Calu3 (cell line): Measurements from ENCODE around the gene PPP1R3G. TPM values are rescaled to one million over a fixed set of nuclear protein-coding genes. Genes with fewer than 3 reads are reported as not detected.

Experiments
- BruUV-seq: library from RNA; stranded (reverse); fragments of 400-500 nt; replicated peaks from 2 replicates; lab custom pipeline; 2021; lab: Mats Ljungman, UMichigan
- CTCF ChIA-PET: fragments of 300-600 bp; sonication (Branson Sonifier 250); formaldehyde crosslinking; loops from one replicate; lab custom pipeline; 2022; ENCODE audit warnings: antibody characterized with exemption; lab: Charles Lee
- DNase-seq: peaks from one replicate; pipeline ENCODE4 v3.0.0; 2022
- H3K27ac Mint-ChIP-seq: one replicate; pipeline ENCODE4 v1.8.0; 2022; ENCODE audit warnings: mixed read lengths; ENCODE audit not compliant: unreplicated experiment
- H3K27me3 Mint-ChIP-seq: one replicate; pipeline ENCODE4 v1.8.0; 2022; ENCODE audit warnings: mixed read lengths; ENCODE audit not compliant: unreplicated experiment
- H3K36me3 Mint-ChIP-seq: one replicate; pipeline ENCODE4 v1.8.0; 2022; ENCODE audit warnings: mild to moderate bottlenecking, moderate library complexity, mixed read lengths; ENCODE audit not compliant: insufficient read depth, unreplicated experiment
- H3K4me1 Mint-ChIP-seq: one replicate; pipeline ENCODE4 v1.8.0; 2022; ENCODE audit warnings: mild to moderate bottlenecking, low read depth, mixed read lengths; ENCODE audit not compliant: unreplicated experiment
- H3K4me3 Mint-ChIP-seq: one replicate; pipeline ENCODE4 v1.8.0; 2022; ENCODE audit warnings: mild to moderate bottlenecking, low read depth, moderate library complexity, mixed read lengths; ENCODE audit not compliant: unreplicated experiment
- H3K9me3 Mint-ChIP-seq: one replicate; pipeline ENCODE4 v1.8.0; 2022; ENCODE audit warnings: low read depth, mixed read lengths; ENCODE audit not compliant: unreplicated experiment
- CTCF ChIP-seq: fragments of 200-600 bp; IDR thresholded peaks from one replicate; pipeline ENCODE4 v1.8.0; 2022; ENCODE audit warnings: antibody characterized with exemption; ENCODE audit not compliant: unreplicated experiment
- intact Hi-C: fragments of 100-400 bp; cut with micrococcal nuclease; formaldehyde crosslinking; loops from one replicate; pipeline ENCODE4 v1.10.0; 2022; ENCODE audit not compliant: unreplicated experiment
- total RNA-seq: library from RNA; stranded (reverse); gene quantifications from 2 replicates; pipeline ENCODE4 v1.2.3, GENCODE V29; 2022

The PPP1R3G gene
- total RNA-seq, 1 experiment from 2014 or later, result 0.07 TPM

GRCh38 chr6:5051394-5051793 is 33.7 kb upstream of the PPP1R3G start:
- DNase-seq, result no peak
- Mint-ChIP-seq H3K36me3 (no peaks in the 10 kb centered on the region), H3K4me1 (no peaks in the 10 kb centered on the region), H3K27me3 (peaks cover 28% of the 10 kb centered on the region), H3K27ac (no peak overlapping the region), H3K4me3 (no peak overlapping the region), H3K9me3 (peaks cover 9% of the 10 kb centered on the region)
- no peak for TF ChIP-seq CTCF
- intact Hi-C loops, result loop anchor here (10.0 kb wide), 1 partner anchor 253 kb away; no protein-coding TSS in a partner anchor
- CTCF ChIA-PET, result no interaction called here
- no TSS peak for BruUV-seq

GRCh38 chr6:5053038-5053437 is 32.1 kb upstream of the PPP1R3G start:
- H3K4me3 Mint-ChIP-seq, result no peak overlapping the region

GRCh38 chr6:5053864-5054244 is 31.3 kb upstream of the PPP1R3G start:
- Mint-ChIP-seq H3K4me1 (no peaks in the 10 kb centered on the region), H3K9me3 (peaks cover 9% of the 10 kb centered on the region), H3K4me3 (no peak overlapping the region), H3K27ac (no peak overlapping the region), H3K27me3 (peaks cover 20% of the 10 kb centered on the region), H3K36me3 (no peaks in the 10 kb centered on the region)
- no peak for DNase-seq
- CTCF ChIA-PET, result no interaction called here
- intact Hi-C loops, result loop anchor here (10.0 kb wide), 1 partner anchor 251 kb away; no protein-coding TSS in a partner anchor
- BruUV-seq, result no TSS peak
- no peak for TF ChIP-seq CTCF

More at GRCh38 chr6:5053038-5053437, 32.1 kb upstream of the PPP1R3G start:
- BruUV-seq, result no TSS peak
- DNase-seq, result no peak
- no peak for TF ChIP-seq CTCF
- H3K27ac Mint-ChIP-seq, result no peak overlapping the region
- intact Hi-C loops, result loop anchor here (10.0 kb wide), 1 partner anchor 252 kb away; no protein-coding TSS in a partner anchor
- H3K27me3 Mint-ChIP-seq, result peaks cover 28% of the 10 kb centered on the region
- peaks cover 9% of the 10 kb centered on the region for H3K9me3 Mint-ChIP-seq
- CTCF ChIA-PET, result no interaction called here
- H3K4me1 Mint-ChIP-seq, result no peaks in the 10 kb centered on the region
- H3K36me3 Mint-ChIP-seq, result no peaks in the 10 kb centered on the region

GRCh38 chr6:5054245-5054873 is 30.8 kb upstream of the PPP1R3G start:
- intact Hi-C loops, result loop anchor here (10.0 kb wide), 1 partner anchor 250 kb away; no protein-coding TSS in a partner anchor
- TF ChIP-seq CTCF, result no peak
- DNase-seq, result no peak
- Mint-ChIP-seq H3K9me3 (peaks cover 9% of the 10 kb centered on the region), H3K27me3 (peaks cover 15% of the 10 kb centered on the region), H3K4me3 (no peak overlapping the region), H3K27ac (no peak overlapping the region), H3K4me1 (no peaks in the 10 kb centered on the region), H3K36me3 (no peaks in the 10 kb centered on the region)
- BruUV-seq, result no TSS peak
- CTCF ChIA-PET, result no interaction called here
